ENCODE results near the gene PRPF40A. TPM values are rescaled to one million over a fixed set of nuclear protein-coding genes. Genes with fewer than 3 reads are reported as not detected.
A peak's percentile ranks its signal among the peaks of the same experiment; 100 is the strongest.
"Not testable (repeated sequence)": the region's sequence is repeated elsewhere in the genome, so short reads cannot be mapped to it uniquely, and the experiment has no call there.

PRPF40A gene
- total and polyA plus RNA-seq, 2 experiments from 2014 or later = 254 to 261 TPM

DNA sequence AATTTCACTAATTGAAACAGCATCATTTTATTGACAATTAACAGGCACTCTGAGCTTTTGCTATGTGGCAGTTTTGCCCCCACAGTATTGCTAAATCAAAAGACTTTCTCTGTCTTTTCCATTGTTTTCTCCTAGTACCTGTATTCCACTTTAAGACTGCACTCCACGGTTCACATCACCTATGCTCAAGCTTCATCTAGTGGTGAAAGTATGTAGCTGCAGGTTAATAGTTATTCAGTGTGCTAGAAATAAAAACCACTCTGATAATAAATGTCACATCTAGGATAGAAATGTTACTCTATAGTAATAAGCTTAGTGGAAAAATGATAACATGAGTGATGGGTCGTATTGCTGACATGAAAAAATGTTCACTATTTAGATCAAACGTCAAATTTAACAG is 25.7 kb upstream of the PRPF40A start:
- Histone ChIP-seq H3K4me3 (no peak overlapping the region), H4K20me1 (replicated peaks; ENCODE audit: insufficient read depth) (peaks cover 3% of the 10 kb centered on the region; the same call in 1 of the 2 replicates), H3K79me2 (replicated peaks; ENCODE audit: insufficient read depth) (peaks cover 10% of the 10 kb centered on the region), H3K4me2 (no peak overlapping the region), H3K27me3 (ENCODE audit: insufficient read depth) (no peaks in the 10 kb centered on the region), H3F3A (replicated peaks; ENCODE audit: low read depth) (no peaks in the 10 kb centered on the region), H3K27ac (ENCODE audit: low read depth) (no peak overlapping the region), H2AFZ (no peak overlapping the region), H3K36me3 (ENCODE audit: insufficient read depth) (no peaks in the 10 kb centered on the region), H3K4me1 (ENCODE audit: insufficient read depth) (no peaks in the 10 kb centered on the region), H3K9me2 (ENCODE audit: insufficient read depth) (no peaks in the 10 kb centered on the region)
- peak; percentile 42; the same call in 1 of the 3 replicates for ATAC-seq
- TF ChIP-seq, protein P1, sequence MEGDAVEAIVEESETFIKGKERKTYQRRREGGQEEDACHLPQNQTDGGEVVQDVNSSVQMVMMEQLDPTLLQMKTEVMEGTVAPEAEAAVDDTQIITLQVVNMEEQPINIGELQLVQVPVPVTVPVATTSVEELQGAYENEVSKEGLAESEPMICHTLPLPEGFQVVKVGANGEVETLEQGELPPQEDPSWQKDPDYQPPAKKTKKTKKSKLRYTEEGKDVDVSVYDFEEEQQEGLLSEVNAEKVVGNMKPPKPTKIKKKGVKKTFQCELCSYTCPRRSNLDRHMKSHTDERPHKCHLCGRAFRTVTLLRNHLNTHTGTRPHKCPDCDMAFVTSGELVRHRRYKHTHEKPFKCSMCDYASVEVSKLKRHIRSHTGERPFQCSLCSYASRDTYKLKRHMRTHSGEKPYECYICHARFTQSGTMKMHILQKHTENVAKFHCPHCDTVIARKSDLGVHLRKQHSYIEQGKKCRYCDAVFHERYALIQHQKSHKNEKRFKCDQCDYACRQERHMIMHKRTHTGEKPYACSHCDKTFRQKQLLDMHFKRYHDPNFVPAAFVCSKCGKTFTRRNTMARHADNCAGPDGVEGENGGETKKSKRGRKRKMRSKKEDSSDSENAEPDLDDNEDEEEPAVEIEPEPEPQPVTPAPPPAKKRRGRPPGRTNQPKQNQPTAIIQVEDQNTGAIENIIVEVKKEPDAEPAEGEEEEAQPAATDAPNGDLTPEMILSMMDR (conservative IDR thresholded peaks at IDR 0.05; ENCODE audit: low read depth in 2 of 2) = peak; percentile 47 to 59
- TF ChIP-seq, protein P2, sequence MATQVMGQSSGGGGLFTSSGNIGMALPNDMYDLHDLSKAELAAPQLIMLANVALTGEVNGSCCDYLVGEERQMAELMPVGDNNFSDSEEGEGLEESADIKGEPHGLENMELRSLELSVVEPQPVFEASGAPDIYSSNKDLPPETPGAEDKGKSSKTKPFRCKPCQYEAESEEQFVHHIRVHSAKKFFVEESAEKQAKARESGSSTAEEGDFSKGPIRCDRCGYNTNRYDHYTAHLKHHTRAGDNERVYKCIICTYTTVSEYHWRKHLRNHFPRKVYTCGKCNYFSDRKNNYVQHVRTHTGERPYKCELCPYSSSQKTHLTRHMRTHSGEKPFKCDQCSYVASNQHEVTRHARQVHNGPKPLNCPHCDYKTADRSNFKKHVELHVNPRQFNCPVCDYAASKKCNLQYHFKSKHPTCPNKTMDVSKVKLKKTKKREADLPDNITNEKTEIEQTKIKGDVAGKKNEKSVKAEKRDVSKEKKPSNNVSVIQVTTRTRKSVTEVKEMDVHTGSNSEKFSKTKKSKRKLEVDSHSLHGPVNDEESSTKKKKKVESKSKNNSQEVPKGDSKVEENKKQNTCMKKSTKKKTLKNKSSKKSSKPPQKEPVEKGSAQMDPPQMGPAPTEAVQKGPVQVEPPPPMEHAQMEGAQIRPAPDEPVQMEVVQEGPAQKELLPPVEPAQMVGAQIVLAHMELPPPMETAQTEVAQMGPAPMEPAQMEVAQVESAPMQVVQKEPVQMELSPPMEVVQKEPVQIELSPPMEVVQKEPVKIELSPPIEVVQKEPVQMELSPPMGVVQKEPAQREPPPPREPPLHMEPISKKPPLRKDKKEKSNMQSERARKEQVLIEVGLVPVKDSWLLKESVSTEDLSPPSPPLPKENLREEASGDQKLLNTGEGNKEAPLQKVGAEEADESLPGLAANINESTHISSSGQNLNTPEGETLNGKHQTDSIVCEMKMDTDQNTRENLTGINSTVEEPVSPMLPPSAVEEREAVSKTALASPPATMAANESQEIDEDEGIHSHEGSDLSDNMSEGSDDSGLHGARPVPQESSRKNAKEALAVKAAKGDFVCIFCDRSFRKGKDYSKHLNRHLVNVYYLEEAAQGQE (IDR thresholded peaks at IDR 0.05; ENCODE audit: unreplicated experiment) = no peak
- TF ChIP-seq CREB1 (CRISPR knock-in tag; IDR thresholded peaks at IDR 0.05; ENCODE audit: low read depth) = no peak
- no peak for TF ChIP-seq POLR2AphosphoS5 (IDR thresholded peaks at IDR 0.05; ENCODE audit: low read depth)
- no peak for TF ChIP-seq ZNF331 (CRISPR knock-in tag; IDR thresholded peaks at IDR 0.05; ENCODE audit: low read depth)
- no peak for TF ChIP-seq JUNB (IDR thresholded peaks at IDR 0.05; ENCODE audit: unreplicated experiment)
- no peak for TF ChIP-seq STAT1 (IDR thresholded peaks at IDR 0.05; ENCODE audit: unreplicated experiment)
- peaks cover 26% of the 10 kb centered on the region for H3K36me3 Mint-ChIP-seq (ENCODE audit: low read depth)
- peaks cover 13% of the 10 kb centered on the region for H3K9me3 Mint-ChIP-seq
- H3K27me3 Mint-ChIP-seq (ENCODE audit: insufficient read depth, low read depth, poor library complexity) = peaks cover 1% of the 10 kb centered on the region
- H3K4me1 Mint-ChIP-seq = no peaks in the 10 kb centered on the region
- no peak overlapping the region for H3K27ac Mint-ChIP-seq
- DNase-seq (ENCODE audit: low spot score) = peak; percentile 43
- H3K4me3 Mint-ChIP-seq = no peak overlapping the region

DNA sequence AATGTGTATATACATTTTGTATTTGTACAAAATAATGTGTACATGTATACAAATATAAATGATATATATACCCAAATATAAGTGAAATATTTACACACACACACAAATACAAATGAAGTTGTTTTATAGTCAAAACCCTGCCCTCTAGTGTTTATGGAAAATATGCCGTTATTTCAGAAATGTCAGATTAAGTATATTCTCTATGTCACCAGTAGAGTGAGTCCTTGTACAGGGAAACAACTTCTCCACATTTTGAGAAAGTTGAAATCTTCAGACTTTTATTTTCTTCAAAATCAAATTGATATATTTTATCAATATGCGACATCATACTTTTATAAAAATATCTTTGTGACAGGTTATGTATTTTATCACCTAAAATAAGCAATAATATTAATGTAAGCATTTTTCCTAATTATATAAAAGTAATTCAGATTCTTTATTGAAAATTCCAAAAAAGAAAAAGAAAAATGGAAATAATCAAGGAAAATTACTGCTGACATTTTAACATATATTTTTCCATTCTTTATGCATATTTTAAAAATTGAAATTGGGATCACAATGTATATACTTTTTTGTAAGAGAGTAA is 23.6 kb upstream of the PRPF40A start:
- no peak overlapping the region for H2AFZ ChIP-seq
- Mint-ChIP-seq H3K27ac (no peak overlapping the region), H3K9me3 (peaks cover 20% of the 10 kb centered on the region), H3K4me1 (no peaks in the 10 kb centered on the region), H3K36me3 (ENCODE audit: low read depth) (peaks cover 44% of the 10 kb centered on the region), H3K4me3 (no peak overlapping the region), H3K27me3 (ENCODE audit: insufficient read depth, low read depth, poor library complexity) (peaks cover 1% of the 10 kb centered on the region)
- H3K36me3 ChIP-seq (ENCODE audit: insufficient read depth) = peaks cover 10% of the 10 kb centered on the region; the same call in 1 of the 2 replicates
- H3K9me2 ChIP-seq (ENCODE audit: insufficient read depth) = no peaks in the 10 kb centered on the region
- DNase-seq (ENCODE audit: low spot score) (peak; percentile 55), ATAC-seq (no peak)
- no peaks in the 10 kb centered on the region for H3K4me1 ChIP-seq (ENCODE audit: insufficient read depth)
- no peak overlapping the region for H3K27ac ChIP-seq (ENCODE audit: low read depth)
- H3K79me2 ChIP-seq (replicated peaks; ENCODE audit: insufficient read depth) = peaks cover 7% of the 10 kb centered on the region; the same call in 1 of the 2 replicates
- no peak overlapping the region for H3K4me2 ChIP-seq
- no peaks in the 10 kb centered on the region for H3F3A ChIP-seq (replicated peaks; ENCODE audit: low read depth)
- no peaks in the 10 kb centered on the region for H3K27me3 ChIP-seq (ENCODE audit: insufficient read depth)
- TF ChIP-seq ZNF114 (CRISPR knock-in tag; IDR thresholded peaks at IDR 0.05) = no peak
- TF ChIP-seq, protein P1 (conservative IDR thresholded peaks at IDR 0.05; ENCODE audit: low read depth in 2 of 2) = peak in 1 of 2 experiments; percentile 66; a peak in 3 of 4 replicates
- TF ChIP-seq CREB1 (CRISPR knock-in tag; IDR thresholded peaks at IDR 0.05; ENCODE audit: low read depth) = no peak
- TF ChIP-seq STAT1 (IDR thresholded peaks at IDR 0.05; ENCODE audit: unreplicated experiment) = no peak
- no peak overlapping the region for H3K4me3 ChIP-seq
- peaks cover 3% of the 10 kb centered on the region; the same call in 1 of the 2 replicates for H4K20me1 ChIP-seq (replicated peaks; ENCODE audit: insufficient read depth)

DNA sequence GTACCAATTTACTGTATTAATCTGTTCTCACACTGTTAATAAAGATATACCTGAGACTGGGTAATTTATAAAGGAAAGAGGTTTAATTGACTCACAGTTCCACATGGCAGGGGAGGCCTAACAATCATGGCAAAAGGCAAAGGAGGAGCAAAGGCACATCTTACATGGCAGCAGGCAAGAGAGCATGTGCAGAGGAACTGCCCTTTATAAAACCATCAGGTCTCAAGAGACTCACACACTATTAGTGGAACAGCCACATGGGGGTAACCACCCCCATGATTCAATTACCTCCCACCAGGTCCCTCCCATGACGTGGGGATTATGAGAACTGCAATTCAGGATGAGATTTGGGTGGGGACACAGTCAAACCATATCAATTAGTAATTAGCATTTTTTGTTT is 22.4 kb upstream of the PRPF40A start:
- ATAC-seq; H3K4me2 ChIP-seq; H4K20me1 ChIP-seq (replicated peaks; ENCODE audit: insufficient read depth); H3F3A ChIP-seq (replicated peaks; ENCODE audit: low read depth); H3K27me3 ChIP-seq (ENCODE audit: insufficient read depth); H3K4me3 ChIP-seq; H3K4me1 ChIP-seq (ENCODE audit: insufficient read depth); H3K36me3 ChIP-seq (ENCODE audit: insufficient read depth); H3K4me1 Mint-ChIP-seq; DNase-seq (ENCODE audit: low spot score); H3K27me3 Mint-ChIP-seq (ENCODE audit: insufficient read depth, low read depth, poor library complexity); H3K27ac Mint-ChIP-seq; H3K9me2 ChIP-seq (ENCODE audit: insufficient read depth); H3K27ac ChIP-seq (ENCODE audit: low read depth); H2AFZ ChIP-seq; H3K4me3 Mint-ChIP-seq: not testable (repeated sequence)
- H3K36me3 Mint-ChIP-seq (ENCODE audit: low read depth) = peaks cover 53% of the 10 kb centered on the region
- H3K9me3 Mint-ChIP-seq = peaks cover 20% of the 10 kb centered on the region
- H3K79me2 ChIP-seq (replicated peaks; ENCODE audit: insufficient read depth) = peaks cover 12% of the 10 kb centered on the region; the same call in 1 of the 2 replicates
